ENCODE results near the gene TCF4. TPM values are rescaled to one million over a fixed set of nuclear protein-coding genes. Genes with fewer than 3 reads are reported as not detected.

The TCF4 gene
- total and polyA plus RNA-seq, 2 donors (not counting 3 experiments of a cell fraction or from before 2014, with no cell fraction given) = 183 to 390 TPM

GRCh38 chr18:55593888-55594287, 5.9 kb upstream of the TCF4 start:
- DNase-seq (ENCODE audit: low read depth, low spot score) (no peak), FAIRE-seq (no peak)
- Histone ChIP-seq H2AFZ (ENCODE audit: low read depth, low read length) (no peak overlapping the region), H3K27me3 (ENCODE audit: control insufficient read depth in 2 of 2, insufficient read depth in 2 of 2, low read length in 2 of 2) (no peaks in the 10 kb centered on the region), H3K79me2 (ENCODE audit: control insufficient read depth, insufficient read depth, low read length) (peaks cover 4% of the 10 kb centered on the region), H3K4me2 (ENCODE audit: insufficient read depth, low read length) (no peak overlapping the region), H3K9ac (replicated peaks; ENCODE audit: extremely low read depth, insufficient read depth, low read length) (no peak overlapping the region), H4K20me1 (replicated peaks; ENCODE audit: control insufficient read depth, extremely low read depth, insufficient read depth, low read length) (no peaks in the 10 kb centered on the region), H3K9me1 (replicated peaks; ENCODE audit: control insufficient read depth, extremely low read depth, insufficient read depth, low read length) (no peaks in the 10 kb centered on the region), H3K9me3 (replicated peaks; ENCODE audit: control insufficient read depth, insufficient read depth, low read length) (no peaks in the 10 kb centered on the region), H3K4me3 (replicated peaks in 1 of 3; ENCODE audit: insufficient read depth in 1 of 3, low read depth in 1 of 3, low read length in 3 of 3) (no peak overlapping the region), H3K4me1 (ENCODE audit: control insufficient read depth, extremely low read depth, insufficient read depth, low read length) (peaks cover 7% of the 10 kb centered on the region), H3K36me3 (ENCODE audit: control insufficient read depth in 2 of 2, extremely low read depth in 1 of 2, insufficient read depth in 2 of 2, low read length in 2 of 2) (no peaks in the 10 kb centered on the region), H3K27ac (ENCODE audit: insufficient read depth, low read depth, low read length) (no peak overlapping the region)
- dilution Hi-C loops (cut with MboI; ENCODE audit: extremely low pct_ligation_motif_present, low sequenced_read_pairs) (no loop called here), intact Hi-C loops (cut with micrococcal nuclease) (no loop called here)
- POLR2A ChIA-PET = no interaction called here
- TF ChIP-seq MYC (IDR thresholded peaks at IDR 0.05; ENCODE audit: low read depth, low read length) (no peak), JUN (IDR thresholded peaks at IDR 0.05; ENCODE audit: borderline replicate concordance, insufficient read depth, insufficient read length, low read depth) (no peak), POLR2AphosphoS5 (IDR thresholded peaks at IDR 0.05; ENCODE audit: insufficient read depth, low read depth, low read length) (no peak), FOS (IDR thresholded peaks at IDR 0.05; ENCODE audit: borderline replicate concordance, insufficient read depth, low read length) (no peak), POLR2A (IDR thresholded peaks at IDR 0.05; ENCODE audit: low read depth, low read length) (no peak), MAX (IDR thresholded peaks at IDR 0.05; ENCODE audit: insufficient read depth, insufficient read length) (no peak), EZH2 (IDR thresholded peaks at IDR 0.05; ENCODE audit: borderline replicate concordance, low read depth, low read length, severe bottlenecking) (no peak)
- TF ChIP-seq, protein P1, sequence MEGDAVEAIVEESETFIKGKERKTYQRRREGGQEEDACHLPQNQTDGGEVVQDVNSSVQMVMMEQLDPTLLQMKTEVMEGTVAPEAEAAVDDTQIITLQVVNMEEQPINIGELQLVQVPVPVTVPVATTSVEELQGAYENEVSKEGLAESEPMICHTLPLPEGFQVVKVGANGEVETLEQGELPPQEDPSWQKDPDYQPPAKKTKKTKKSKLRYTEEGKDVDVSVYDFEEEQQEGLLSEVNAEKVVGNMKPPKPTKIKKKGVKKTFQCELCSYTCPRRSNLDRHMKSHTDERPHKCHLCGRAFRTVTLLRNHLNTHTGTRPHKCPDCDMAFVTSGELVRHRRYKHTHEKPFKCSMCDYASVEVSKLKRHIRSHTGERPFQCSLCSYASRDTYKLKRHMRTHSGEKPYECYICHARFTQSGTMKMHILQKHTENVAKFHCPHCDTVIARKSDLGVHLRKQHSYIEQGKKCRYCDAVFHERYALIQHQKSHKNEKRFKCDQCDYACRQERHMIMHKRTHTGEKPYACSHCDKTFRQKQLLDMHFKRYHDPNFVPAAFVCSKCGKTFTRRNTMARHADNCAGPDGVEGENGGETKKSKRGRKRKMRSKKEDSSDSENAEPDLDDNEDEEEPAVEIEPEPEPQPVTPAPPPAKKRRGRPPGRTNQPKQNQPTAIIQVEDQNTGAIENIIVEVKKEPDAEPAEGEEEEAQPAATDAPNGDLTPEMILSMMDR (IDR thresholded peaks at IDR 0.05; ENCODE audit: extremely low read depth in 1 of 2, insufficient read depth in 1 of 2, low read depth in 1 of 2, low read length in 2 of 2) = no peak
- BruUV-seq (replicated peaks) = no TSS peak
- CTCF ChIA-PET = interaction anchor here (0.8 to 1.2 kb wide), 3 partner anchors 141 to 209 kb away, joined by 3 to 5 read pairs (median 3); no protein-coding TSS in a partner anchor
